K562 (cell line): ENCODE data around the gene MMP17. TPM values are rescaled to one million over a fixed set of nuclear protein-coding genes. Genes with fewer than 3 reads are reported as not detected.

Experiments
- ATAC-seq: fragments of 200-7000 bp; cut with Tn5 transposase; 3 replicates; pipeline ENCODE4 v1.9.1; 2020; ENCODE audit warnings: moderate library complexity
- BruUV-seq: library from RNA; stranded (reverse); fragments of 400-500 nt; replicated peaks from 2 replicates; lab custom pipeline; 2021; lab: Mats Ljungman, UMichigan
- CTCF ChIA-PET: fragments of 300-600 bp; formaldehyde crosslinking; extraction: SDS; loops from one replicate; lab custom pipeline; 2021; ENCODE audit warnings: low intra/inter-chr PET ratio; lab: Yijun Ruan, JAX
- POLR2A ChIA-PET: fragments of 300-600, 350-650 bp; sonication (Branson Sonifier 250); formaldehyde crosslinking; extraction: SDS; loops from one replicate; lab custom pipeline; 2021; ENCODE audit warnings: antibody characterized with exemption, inconsistent platforms; lab: Yijun Ruan, JAX
- DNase-seq, 4 experiments: peaks; one replicate each; pipeline versions ENCODE4 v3.0.0 to v3.0.0-alpha.2; 2011 to 2018; ENCODE audit warnings: low spot score in 3 of 4, mixed read lengths in 3 of 4; ENCODE audit errors: extremely low read depth in 1 of 4
- FAIRE-seq: peaks from 2 replicates; lab custom pipeline; 2011; peaks lifted over from hg19 to GRCh38; lab: Jason Lieb, UNC
- H2AFZ ChIP-seq: 2 replicates; pipeline ENCODE4 v1.6.0; 2011; ENCODE audit warnings: low read depth, low read length, control low read depth, inconsistent platforms
- H3K27ac ChIP-seq: fragments of 200-600 bp; 3 replicates; pipeline ENCODE4 v1.8.0; 2011; ENCODE audit warnings: low read depth, mild to moderate bottlenecking, control low read depth, inconsistent platforms, low read length, moderate library complexity, mixed read lengths; ENCODE audit errors: extremely low read depth
- H3K27me3 ChIP-seq, 2 experiments: fragments of 300-600 bp in 1 of 2; 2 replicates in 1 of 2; 3 replicates in 1 of 2; pipeline versions ENCODE4 v1.6.0 to v1.8.0; 2011; ENCODE audit warnings: inconsistent platforms in 2 of 2, low read length in 2 of 2, mild to moderate bottlenecking in 1 of 2, mixed read lengths in 1 of 2, moderate library complexity in 1 of 2; ENCODE audit not compliant: control insufficient read depth in 2 of 2, insufficient read depth in 2 of 2
- H3K36me3 ChIP-seq: fragments of 300-600 bp; 3 replicates; pipeline ENCODE4 v1.8.0; 2011; ENCODE audit warnings: mild to moderate bottlenecking, low read length, inconsistent platforms; ENCODE audit not compliant: control insufficient read depth, insufficient read depth
- H3K4me1 ChIP-seq, 2 experiments: fragments of 200-600 bp in 1 of 2; replicated peaks in 1 of 2; 2 replicates in 1 of 2; 3 replicates in 1 of 2; pipeline versions ENCODE4 v1.5.1 to v1.8.0; 2011; ENCODE audit warnings: inconsistent platforms in 2 of 2, low read length in 2 of 2, mild to moderate bottlenecking in 1 of 2, mixed read lengths in 1 of 2, moderate library complexity in 1 of 2; ENCODE audit not compliant: control insufficient read depth in 2 of 2, insufficient read depth in 2 of 2
- H3K4me2 ChIP-seq: 2 replicates; pipeline ENCODE4 v1.6.1; 2011; ENCODE audit warnings: low read length, control low read depth, inconsistent platforms, mixed read lengths; ENCODE audit not compliant: insufficient read depth
- H3K4me3 ChIP-seq: fragments of 200-600 bp; sonication (generic), shearing (Covaris generic); 2 replicates; pipeline ENCODE4 v1.5.1; 2016; ENCODE audit warnings: control low read depth, inconsistent platforms
- H3K79me2 ChIP-seq: fragments of 200-600 bp; 3 replicates; pipeline ENCODE4 v1.8.0; 2011; ENCODE audit warnings: low read length, inconsistent platforms; ENCODE audit not compliant: control insufficient read depth, insufficient read depth
- H3K9ac ChIP-seq, 2 experiments: 2 replicates each; pipeline versions ENCODE4 v1.6.0 to v1.6.1; 2011; ENCODE audit warnings: low read depth in 2 of 2, low read length in 2 of 2, control low read depth in 1 of 2, inconsistent platforms in 1 of 2, mild to moderate bottlenecking in 1 of 2, mixed read lengths in 1 of 2; ENCODE audit not compliant: insufficient read depth in 1 of 2
- H3K9me1 ChIP-seq: one replicate; pipeline ENCODE4 v1.6.0; 2011; ENCODE audit warnings: inconsistent platforms, mild to moderate bottlenecking, low read length, moderate library complexity; ENCODE audit not compliant: control insufficient read depth, insufficient read depth
- H3K9me3 ChIP-seq: replicated peaks from 2 replicates; pipeline ENCODE4 v1.5.1; 2011; ENCODE audit warnings: low read depth, low read length, inconsistent platforms; ENCODE audit not compliant: control insufficient read depth, insufficient read depth
- H4K20me1 ChIP-seq: replicated peaks from 2 replicates; pipeline ENCODE4 v1.6.1; 2011; ENCODE audit warnings: low read length, inconsistent platforms, mixed read lengths; ENCODE audit not compliant: control insufficient read depth, insufficient read depth
- ARNT ChIP-seq, 2 experiments: fragments of 450-650 bp; IDR thresholded peaks; 2 replicates each; pipeline ENCODE4 v1.6.1; 2016; ENCODE audit warnings: mild to moderate bottlenecking in 1 of 2
- ATF3 ChIP-seq, 2 experiments: fragments of 450-650 bp in 1 of 2; sonication (generic) in 1 of 2; formaldehyde crosslinking in 1 of 2; IDR thresholded peaks in 1 of 2; conservative IDR thresholded peaks in 1 of 2; 2 replicates each; pipeline versions ENCODE4 v1.6.1 to v1.8.1; 2016 to 2023; ENCODE audit warnings: mild to moderate bottlenecking in 2 of 2, moderate library complexity in 2 of 2, inconsistent platforms in 1 of 2, missing genetic modification reagents in 1 of 2
- DMBX1 ChIP-seq: fragments of 250-450 bp; sonication (Bioruptor Pico); IDR thresholded peaks from 2 replicates; pipeline ENCODE4 v1.8.0; 2022; ENCODE audit warnings: inconsistent platforms, mild to moderate bottlenecking, moderate library complexity, borderline replicate concordance
- PYGO2 ChIP-seq: fragments of 450-650 bp; IDR thresholded peaks from 2 replicates; pipeline ENCODE4 v1.6.1; 2016; ENCODE audit warnings: mild to moderate bottlenecking, missing genetic modification characterization, moderate library complexity, missing compliant biosample characterization
- SIN3B ChIP-seq: fragments of 450-650 bp; IDR thresholded peaks from 2 replicates; pipeline ENCODE4 v1.6.1; 2017; ENCODE audit warnings: low read depth, mild to moderate bottlenecking, moderate library complexity
- SMAD3 ChIP-seq: fragments of 450-650 bp; formaldehyde crosslinking; conservative IDR thresholded peaks from 2 replicates; pipeline ENCODE4 v1.4.0; 2020; ENCODE audit warnings: mild to moderate bottlenecking
- SMARCA4 ChIP-seq: fragments of 450-650 bp; IDR thresholded peaks from 2 replicates; pipeline ENCODE4 v1.6.1; 2016
- TEAD4 ChIP-seq, 2 experiments: sonication (generic) in 1 of 2; formaldehyde crosslinking in 1 of 2; IDR thresholded peaks; 2 replicates each; pipeline versions ENCODE4 v1.6.1 to v1.8.0; 2012 to 2022; ENCODE audit warnings: borderline replicate concordance in 1 of 2, inconsistent platforms in 1 of 2, low read length in 1 of 2, mild to moderate bottlenecking in 1 of 2, missing genetic modification reagents in 1 of 2
- TRIM24 ChIP-seq, 2 experiments: fragments of 450-650 bp; IDR thresholded peaks; 2 replicates each; pipeline ENCODE4 v1.6.1; 2016
- U2AF1 ChIP-seq: fragments of 200-400 bp; formaldehyde crosslinking; optimal IDR thresholded peaks from 2 replicates; pipeline ENCODE3; 2017; ENCODE audit warnings: mild to moderate bottlenecking, low read depth, low read length, moderate library complexity
- XRCC3 ChIP-seq: fragments of 450-650 bp; IDR thresholded peaks from 2 replicates; pipeline ENCODE4 v1.6.1; 2017; ENCODE audit warnings: mild to moderate bottlenecking, moderate library complexity
- ZBTB12 ChIP-seq: fragments of 250-450 bp; sonication (Bioruptor Pico); IDR thresholded peaks from 2 replicates; pipeline ENCODE4 v1.4.0; 2020
- ZNF431 ChIP-seq: sonication (generic); formaldehyde crosslinking; IDR thresholded peaks from 2 replicates; pipeline ENCODE4 v1.8.0; 2022; ENCODE audit warnings: mild to moderate bottlenecking, missing genetic modification reagents
- ZNF507 ChIP-seq: conservative IDR thresholded peaks from 2 replicates; pipeline ENCODE4 v1.6.1; 2017; ENCODE audit warnings: missing genetic modification characterization, missing compliant biosample characterization
- ZNF551 ChIP-seq: fragments of 250-450 bp; sonication (Bioruptor Pico); IDR thresholded peaks from 2 replicates; pipeline ENCODE4 v1.5.0; 2021; ENCODE audit warnings: mild to moderate bottlenecking, moderate library complexity
- ZNF583 ChIP-seq: fragments of 250-450 bp; sonication (Bioruptor Pico); IDR thresholded peaks from 2 replicates; pipeline ENCODE4 v1.4.0; 2020
- ZNF707 ChIP-seq: fragments of 250-450 bp; sonication (Bioruptor Pico); conservative IDR thresholded peaks from 2 replicates; pipeline ENCODE4 v1.8.0; 2022; ENCODE audit warnings: inconsistent platforms, mild to moderate bottlenecking, moderate library complexity
- WGBS: fragments of 100-300 bp; shearing (Covaris generic); methylation state at CpG from one replicate; pipeline ENCODE4 v1.1.6; 2016; ENCODE audit warnings: low coverage, mixed read lengths; ENCODE audit not compliant: insufficient coverage; ENCODE audit errors: missing lambda C conversion rate; 5-methylcytosine and 5-hydroxymethylcytosine counted together
- in situ Hi-C: fragments of 300-500 bp; cut with MboI; formaldehyde crosslinking; loops from 4 replicates; pipeline ENCODE4 v1.15.0; 2018; ENCODE audit warnings: inconsistent platforms, mixed read lengths
- intact Hi-C: fragments of 100-400 bp; cut with micrococcal nuclease; formaldehyde crosslinking; loops from 2 replicates; pipeline ENCODE4 v1.14.2; 2022
- polyA plus RNA-seq, 8 experiments: library from polyadenylated mRNA; depleted of rRNA in 4 of 8; stranded (reverse) in 5 of 8; unstranded in 3 of 8; fragments of >200 nt; fragmentation: Nextera tagmentation in 2 of 8; fragmentation: Illumina TruSeq in 1 of 8; extraction: Ambion mirVana in 2 of 8; extraction: Trizol in 1 of 8; gene quantifications; 2 replicates each; pipeline versions ENCODE4 v1.2.1 to v1.2.3, GENCODE V29; 2011 to 2014; ENCODE audit warnings: inconsistent platforms in 1 of 8, missing spikeins in 1 of 8
- total RNA-seq, 7 experiments: library from RNA; depleted of rRNA in 6 of 7; stranded (reverse); fragments of >200 nt in 6 of 7; fragmentation: Illumina TruSeq in 2 of 7; extraction: Trizol in 2 of 7; gene quantifications; 2 replicates each; pipeline versions ENCODE4 v1.2.1 to v1.2.3, GENCODE V29; 2011 to 2021; ENCODE audit warnings: low replicate concordance in 1 of 7

MMP17 gene
- total and polyA plus RNA-seq, 9 of the 15 experiments (the other 6 are each of a cell fraction or from before 2014, with no cell fraction given), result 1.1 to 21.2 (median 17.1) TPM; not detected in 2

GRCh38 chr12:131788070-131788469 lies 40.1 kb upstream of the MMP17 start:
- ATAC-seq (no peak), DNase-seq (no peak), FAIRE-seq (no peak)
- Histone ChIP-seq H3K27ac (no peak overlapping the region), H3K9ac (no peak overlapping the region), H4K20me1 (0 out of 2 replicates have a peak, but pooled peaks cover 4% of the 10 kb centered on the region), H3K79me2 (no peaks in the 10 kb centered on the region), H2AFZ (no peak overlapping the region), H3K27me3 (no peaks in the 10 kb centered on the region), H3K36me3 (peaks cover 86% of the 10 kb centered on the region), H3K9me3 (no peaks in the 10 kb centered on the region), H3K4me2 (no peak overlapping the region), H3K9me1 (no peaks in the 10 kb centered on the region), H3K4me1 (peaks cover 0 to 6% of the 10 kb centered on the region in 2 experiments; a peak in 3 of 5 replicates), H3K4me3 (no peak overlapping the region)
- POLR2A ChIA-PET, result no interaction called here
- TF ChIP-seq ATF3 (IDR thresholded peaks at IDR 0.05) (no peak), ATF3 (CRISPR knock-in tag; conservative IDR thresholded peaks at IDR 0.05) (no peak), ARNT (IDR thresholded peaks at IDR 0.05) (no peak), U2AF1 (no peak), ZNF707 (CRISPR knock-in tag) (no peak), TRIM24 (IDR thresholded peaks at IDR 0.05) (no peak), ZNF551 (CRISPR knock-in tag) (no peak), SMAD3 (no peak), PYGO2 (tag) (no peak), SMARCA4 (no peak), ZBTB12 (CRISPR knock-in tag) (no peak), ZNF507 (tag) (no peak), XRCC3 (no peak), TEAD4 (IDR thresholded peaks at IDR 0.05; ENCODE audit: low read length) (no peak), TEAD4 (CRISPR knock-in tag; IDR thresholded peaks at IDR 0.05; ENCODE audit: borderline replicate concordance) (no peak), DMBX1 (CRISPR knock-in tag) (no peak), ZNF431 (no peak), SIN3B (no peak), ZNF583 (CRISPR knock-in tag) (no peak)
- in situ Hi-C loops (no loop called here), intact Hi-C loops (no loop called here)
- CTCF ChIA-PET, result no interaction called here
- no TSS peak for BruUV-seq
- WGBS, result 87% methylated on average over 11 of the region's 11 CpGs
